Endodermal cell (in vitro differentiated cells): ENCODE data around the gene GABRB2. TPM values are rescaled to one million over a fixed set of nuclear protein-coding genes. Genes with fewer than 3 reads are reported as not detected.

ENCODE experiments used
- DNase-seq: peaks from one replicate; pipeline ENCODE4 v3.0.0-alpha.2; 2017
- H3K27ac ChIP-seq: 2 replicates; pipeline ENCODE4 v1.5.1; 2013; ENCODE audit warnings: mild to moderate bottlenecking, low read depth, low read length, moderate library complexity
- H3K27me3 ChIP-seq: 2 replicates; pipeline ENCODE4 v1.6.1; 2013; ENCODE audit warnings: mild to moderate bottlenecking, low read length, moderate library complexity; ENCODE audit not compliant: insufficient read depth, control insufficient read depth, poor library complexity, severe bottlenecking
- H3K36me3 ChIP-seq: 2 replicates; pipeline ENCODE4 v1.7.0; 2013; ENCODE audit warnings: mild to moderate bottlenecking, low read length, moderate library complexity; ENCODE audit not compliant: control insufficient read depth, insufficient read depth
- H3K4me1 ChIP-seq: one replicate; pipeline ENCODE4 v1.7.0; 2013; ENCODE audit warnings: low read length; ENCODE audit not compliant: control insufficient read depth, insufficient read depth
- H3K4me3 ChIP-seq: 2 replicates; pipeline ENCODE4 v1.5.1; 2013; ENCODE audit warnings: mild to moderate bottlenecking, low read length, moderate library complexity
- H3K9ac ChIP-seq: 2 replicates; pipeline ENCODE4 v1.6.1; 2013; ENCODE audit warnings: mild to moderate bottlenecking, low read length, moderate library complexity; ENCODE audit not compliant: poor library complexity, severe bottlenecking; ENCODE audit errors: extremely low read depth
- H3K9me3 ChIP-seq: 2 replicates; pipeline ENCODE4 v1.6.1; 2013; ENCODE audit warnings: mild to moderate bottlenecking, low read length, moderate library complexity; ENCODE audit not compliant: control insufficient read depth
- H3K27ac Mint-ChIP-seq: 2 replicates; pipeline ENCODE4 v1.8.0; 2020; ENCODE audit warnings: mixed read lengths
- H3K27me3 Mint-ChIP-seq: 2 replicates; pipeline ENCODE4 v1.8.0; 2021; ENCODE audit warnings: mild to moderate bottlenecking, mixed read lengths; ENCODE audit not compliant: insufficient read depth
- H3K36me3 Mint-ChIP-seq: 2 replicates; pipeline ENCODE4 v1.8.0; 2020; ENCODE audit warnings: low read depth, mixed read lengths
- H3K4me1 Mint-ChIP-seq: 2 replicates; pipeline ENCODE4 v1.8.0; 2020; ENCODE audit warnings: mixed read lengths
- H3K4me3 Mint-ChIP-seq: 2 replicates; pipeline ENCODE4 v1.8.0; 2020; ENCODE audit warnings: mild to moderate bottlenecking, moderate library complexity, mixed read lengths
- H3K9me3 Mint-ChIP-seq: 2 replicates; pipeline ENCODE4 v1.8.0; 2020; ENCODE audit warnings: mild to moderate bottlenecking, mixed read lengths
- CTCF ChIP-seq: fragments of 200-600 bp; sonication (generic); conservative IDR thresholded peaks from 2 replicates; pipeline ENCODE4 v1.5.0; 2021; ENCODE audit warnings: antibody characterized with exemption, mild to moderate bottlenecking
- WGBS, 2 experiments: methylation state at CpG; one replicate each; pipeline versions ENCODE4 v1.1.5 to v1.1.7; 2013; ENCODE audit warnings: missing lambda C conversion rate in 2 of 2, mixed read lengths in 1 of 2; ENCODE audit not compliant: insufficient coverage in 1 of 2, insufficient read length in 1 of 2; 5-methylcytosine and 5-hydroxymethylcytosine counted together
- total RNA-seq, 2 donors: library from RNA; stranded (reverse); fragmentation: NEBNext Ultra II Directional in 1 of 2; extraction: Animal tissue kit (Norgen Biotek cat#: 25700) in 1 of 2; gene quantifications; 2 replicates in 1 of 2; 3 replicates in 1 of 2; pipeline ENCODE4 v1.2.1, GENCODE V29; 2021

Gene GABRB2
- total RNA-seq, 2 donors from 2014 or later: 0.77 to 2.5 TPM

GRCh38 chr5:161266954-161267353 is 279.6 kb downstream of the GABRB2 start:
- no peaks in the 10 kb centered on the region for H3K27me3 Mint-ChIP-seq
- Histone ChIP-seq H3K27ac (no peak overlapping the region), H3K4me3 (no peak overlapping the region), H3K36me3 (no peaks in the 10 kb centered on the region), H3K27me3 (no peaks in the 10 kb centered on the region), H3K9ac (no peak overlapping the region), H3K9me3 (no peaks in the 10 kb centered on the region), H3K4me1 (peaks cover 4% of the 10 kb centered on the region)
- peaks cover 1% of the 10 kb centered on the region for H3K4me1 Mint-ChIP-seq
- H3K4me3 Mint-ChIP-seq: no peak overlapping the region
- no peaks in the 10 kb centered on the region for H3K36me3 Mint-ChIP-seq
- peaks cover 11% of the 10 kb centered on the region for H3K9me3 Mint-ChIP-seq
- DNase-seq: no peak
- 90 to 100% methylated on average over 1 of the region's 1 CpG for WGBS, 2 experiments
- no peak for TF ChIP-seq CTCF
- H3K27ac Mint-ChIP-seq: no peak overlapping the region

GRCh38 chr5:161265006-161265405 is 281.5 kb downstream of the GABRB2 start:
- Histone ChIP-seq H3K4me3 (no peak overlapping the region), H3K27me3 (no peaks in the 10 kb centered on the region), H3K9ac (no peak overlapping the region), H3K36me3 (no peaks in the 10 kb centered on the region), H3K4me1 (peaks cover 8% of the 10 kb centered on the region), H3K9me3 (no peaks in the 10 kb centered on the region), H3K27ac (no peak overlapping the region)
- Mint-ChIP-seq H3K27ac (no peak overlapping the region), H3K4me1 (peaks cover 7% of the 10 kb centered on the region), H3K27me3 (no peaks in the 10 kb centered on the region), H3K9me3 (peaks cover 11% of the 10 kb centered on the region), H3K4me3 (no peak overlapping the region), H3K36me3 (no peaks in the 10 kb centered on the region)
- WGBS, 2 experiments: 94 to 100% methylated on average over 1 to 4 of the region's 4 CpGs
- no peak for DNase-seq
- TF ChIP-seq CTCF: no peak

GRCh38 chr5:161263191-161263590 is 283.3 kb downstream of the GABRB2 start:
- TF ChIP-seq CTCF: no peak
- Histone ChIP-seq H3K27ac (no peak overlapping the region), H3K4me1 (peaks cover 8% of the 10 kb centered on the region), H3K9me3 (no peaks in the 10 kb centered on the region), H3K9ac (no peak overlapping the region), H3K4me3 (no peak overlapping the region), H3K27me3 (no peaks in the 10 kb centered on the region), H3K36me3 (no peaks in the 10 kb centered on the region)
- DNase-seq: no peak
- Mint-ChIP-seq H3K36me3 (no peaks in the 10 kb centered on the region), H3K27me3 (no peaks in the 10 kb centered on the region), H3K4me3 (no peak overlapping the region), H3K9me3 (peaks cover 5% of the 10 kb centered on the region), H3K4me1 (peaks cover 13% of the 10 kb centered on the region), H3K27ac (no peak overlapping the region)
